Neural progenitor cell (in vitro differentiated cells): ENCODE results near the gene RELT. TPM values are rescaled to one million over a fixed set of nuclear protein-coding genes. Genes with fewer than 3 reads are reported as not detected.

Experiments used
- DNase-seq: peaks from one replicate; pipeline ENCODE4 v3.0.0-alpha.2; 2016; ENCODE audit warnings: low spot score
- H2AFZ ChIP-seq: fragments of 200-600 bp; sonication (generic); replicated peaks from 2 replicates; pipeline ENCODE4 v1.6.1; 2016; ENCODE audit warnings: antibody characterized with exemption
- H3F3A ChIP-seq: fragments of 200-600 bp; sonication (generic); 2 replicates; pipeline ENCODE4 v1.6.1; 2016; ENCODE audit warnings: antibody characterized with exemption, low read depth
- H3K27ac ChIP-seq: fragments of 200-600 bp; sonication (generic); 2 replicates; pipeline ENCODE4 v1.5.1; 2016; ENCODE audit warnings: mild to moderate bottlenecking
- H3K27me3 ChIP-seq: fragments of 200-600 bp; sonication (generic); 2 replicates; pipeline ENCODE4 v1.6.1; 2016; ENCODE audit warnings: mild to moderate bottlenecking, moderate library complexity
- H3K36me3 ChIP-seq: fragments of 200-600 bp; sonication (generic); 2 replicates; pipeline ENCODE4 v1.5.1; 2016
- H3K4me1 ChIP-seq: fragments of 200-600 bp; sonication (generic); 2 replicates; pipeline ENCODE4 v1.6.1; 2016; ENCODE audit warnings: mixed run types
- H3K4me2 ChIP-seq: fragments of 200-600 bp; sonication (generic); 2 replicates; pipeline ENCODE4 v1.6.1; 2016
- H3K4me3 ChIP-seq: fragments of 200-600 bp; sonication (generic); 2 replicates; pipeline ENCODE4 v1.5.1; 2016
- H3K79me2 ChIP-seq: fragments of 200-600 bp; sonication (generic); 2 replicates; pipeline ENCODE4 v1.6.1; 2016; ENCODE audit warnings: low read depth
- H3K9ac ChIP-seq: fragments of 200-600 bp; sonication (generic); 2 replicates; pipeline ENCODE4 v1.6.1; 2016
- H3K9me3 ChIP-seq: fragments of 200-600 bp; sonication (generic); 2 replicates; pipeline ENCODE4 v1.5.1; 2016; ENCODE audit warnings: low read depth
- H4K20me1 ChIP-seq: fragments of 200-600 bp; sonication (generic); 2 replicates; pipeline ENCODE4 v1.6.1; 2016; ENCODE audit warnings: low read depth
- H3K27ac Mint-ChIP-seq: 3 replicates; pipeline ENCODE4 v1.8.0; 2021; ENCODE audit warnings: mixed read lengths
- H3K27me3 Mint-ChIP-seq: 2 replicates; pipeline ENCODE4 v1.8.0; 2022; ENCODE audit warnings: low read depth, mild to moderate bottlenecking, inconsistent platforms, moderate library complexity, mixed read lengths; ENCODE audit not compliant: insufficient read depth
- H3K36me3 Mint-ChIP-seq: 3 replicates; pipeline ENCODE4 v1.8.0; 2021; ENCODE audit warnings: mixed read lengths
- H3K4me1 Mint-ChIP-seq: 3 replicates; pipeline ENCODE4 v1.8.0; 2021; ENCODE audit warnings: mixed read lengths
- H3K4me3 Mint-ChIP-seq: 3 replicates; pipeline ENCODE4 v1.8.0; 2021; ENCODE audit warnings: mild to moderate bottlenecking, moderate library complexity, mixed read lengths
- H3K9me3 Mint-ChIP-seq: 3 replicates; pipeline ENCODE4 v1.8.0; 2020; ENCODE audit warnings: mixed read lengths
- CTCF ChIP-seq: fragments of 200-600 bp; sonication (generic); IDR thresholded peaks from 2 replicates; pipeline ENCODE4 v1.5.1; 2017; ENCODE audit warnings: antibody characterized with exemption, mild to moderate bottlenecking
- EZH2 ChIP-seq: fragments of 200-600 bp; sonication (generic); IDR thresholded peaks from 2 replicates; pipeline ENCODE4 v1.6.1; 2017; ENCODE audit warnings: antibody characterized with exemption, mild to moderate bottlenecking, moderate library complexity
- EZH2phosphoT487 ChIP-seq: fragments of 200-600 bp; sonication (generic); IDR thresholded peaks from 2 replicates; pipeline ENCODE4 v1.6.1; 2017; ENCODE audit warnings: antibody characterized with exemption
- total RNA-seq: library from RNA; depleted of rRNA; stranded (reverse); fragments of >200 nt; gene quantifications from 2 replicates; pipeline ENCODE4 v1.2.3, GENCODE V29; 2015; ENCODE audit warnings: low replicate concordance

RELT gene
- total RNA-seq, 1 donor from 2014 or later = 5.4 TPM

GRCh38 chr11:73330569-73331093, 45.6 kb upstream of the RELT start:
- H3K27me3 Mint-ChIP-seq = peaks cover 7% of the 10 kb centered on the region
- no peaks in the 10 kb centered on the region for H3K27me3 ChIP-seq
- peak; percentile 64 for DNase-seq
- H3K9ac ChIP-seq = no peak overlapping the region
- H3K79me2 ChIP-seq = peaks cover 50% of the 10 kb centered on the region
- peaks cover 2% of the 10 kb centered on the region for H3K36me3 Mint-ChIP-seq
- H3K4me1 ChIP-seq = peaks cover 77% of the 10 kb centered on the region
- H4K20me1 ChIP-seq = peaks cover 42% of the 10 kb centered on the region
- peak overlapping the region; percentile 67 for H3K4me3 Mint-ChIP-seq
- no peaks in the 10 kb centered on the region for H3K36me3 ChIP-seq
- no peaks in the 10 kb centered on the region for H3K9me3 ChIP-seq
- H2AFZ ChIP-seq = no peak overlapping the region
- no peaks in the 10 kb centered on the region for H3K9me3 Mint-ChIP-seq
- peaks cover 91% of the 10 kb centered on the region for H3K4me1 Mint-ChIP-seq
- peak overlapping the region; percentile 26 for H3K4me3 ChIP-seq
- TF ChIP-seq EZH2 (no peak), CTCF (peak; percentile 46), EZH2phosphoT487 (no peak)
- peaks cover 40% of the 10 kb centered on the region for H3F3A ChIP-seq
- peak overlapping the region; percentile 76 for H3K4me2 ChIP-seq
- H3K27ac ChIP-seq = peak overlapping the region; percentile 51
- H3K27ac Mint-ChIP-seq = peak overlapping the region; percentile 67

- Mint-ChIP-seq H3K4me1 (peaks cover 90% of the 10 kb centered on the region), H3K4me3 (peak overlapping the region; percentile 67), H3K36me3 (peaks cover 2% of the 10 kb centered on the region), H3K27me3 (peaks cover 5% of the 10 kb centered on the region), H3K27ac (peak overlapping the region; percentile 97), H3K9me3 (no peaks in the 10 kb centered on the region)
- H3K27me3 ChIP-seq = no peaks in the 10 kb centered on the region
- peak overlapping the region; percentile 51 for H3K27ac ChIP-seq
- no peaks in the 10 kb centered on the region for H3K9me3 ChIP-seq
- peak; percentile 95 for DNase-seq
- H3K4me1 ChIP-seq = peaks cover 77% of the 10 kb centered on the region
- peak overlapping the region; percentile 26 for H3K4me3 ChIP-seq
- no peak for TF ChIP-seq EZH2
- no peak for TF ChIP-seq CTCF
- no peak for TF ChIP-seq EZH2phosphoT487
- H2AFZ ChIP-seq = no peak overlapping the region
- H4K20me1 ChIP-seq = peaks cover 49% of the 10 kb centered on the region
- H3K36me3 ChIP-seq = no peaks in the 10 kb centered on the region
- peak overlapping the region; percentile 76 for H3K4me2 ChIP-seq
- H3F3A ChIP-seq = peaks cover 40% of the 10 kb centered on the region
- H3K9ac ChIP-seq = no peak overlapping the region
- peaks cover 56% of the 10 kb centered on the region for H3K79me2 ChIP-seq
Measured at GRCh38 chr11:73331138-73331916, 44.9 kb upstream of the RELT start.

- Histone ChIP-seq H3K79me2 (peaks cover 60% of the 10 kb centered on the region), H3K9ac (no peak overlapping the region), H3K4me2 (no peak overlapping the region), H3K4me3 (no peak overlapping the region), H3K36me3 (no peaks in the 10 kb centered on the region), H3K27ac (no peak overlapping the region), H3K27me3 (no peaks in the 10 kb centered on the region), H2AFZ (no peak overlapping the region), H4K20me1 (peaks cover 52% of the 10 kb centered on the region), H3K4me1 (peaks cover 62% of the 10 kb centered on the region), H3K9me3 (no peaks in the 10 kb centered on the region), H3F3A (peaks cover 40% of the 10 kb centered on the region)
- TF ChIP-seq CTCF (no peak), EZH2 (no peak), EZH2phosphoT487 (no peak)
- H3K36me3 Mint-ChIP-seq = peaks cover 5% of the 10 kb centered on the region
- H3K27ac Mint-ChIP-seq = peak overlapping the region; percentile 97
- no peaks in the 10 kb centered on the region for H3K9me3 Mint-ChIP-seq
- H3K4me1 Mint-ChIP-seq = peaks cover 82% of the 10 kb centered on the region
- peaks cover 3% of the 10 kb centered on the region for H3K27me3 Mint-ChIP-seq
- DNase-seq = no peak
- peak overlapping the region; percentile 75 for H3K4me3 Mint-ChIP-seq
Measured at GRCh38 chr11:73333173-73333572, 43.0 kb upstream of the RELT start.
